Neural cell (in vitro differentiated cells): ENCODE results near the gene GPR146.

ENCODE experiments used
- EP300 ChIP-seq: fragments of 450-650 bp; conservative IDR thresholded peaks from 2 replicates; pipeline ENCODE4 v1.6.1; 2014; ENCODE audit warnings: antibody characterized with exemption, mild to moderate bottlenecking, moderate library complexity; ENCODE audit not compliant: poor library complexity, severe bottlenecking
- MXI1 ChIP-seq: fragments of 450-650 bp; conservative IDR thresholded peaks from 2 replicates; pipeline ENCODE4 v1.6.1; 2014; ENCODE audit warnings: antibody characterized with exemption, mild to moderate bottlenecking; ENCODE audit not compliant: poor library complexity, severe bottlenecking
- POLR2AphosphoS5 ChIP-seq: IDR thresholded peaks from 2 replicates; pipeline ENCODE4 v1.6.1; 2012
- TAF1 ChIP-seq: IDR thresholded peaks from 2 replicates; pipeline ENCODE4 v1.6.1; 2012; ENCODE audit warnings: low read depth
- TF ChIP-seq, protein P1 (sequence below): fragments of 450-650 bp; IDR thresholded peaks from 2 replicates; pipeline ENCODE4 v1.5.1; 2014; ENCODE audit warnings: antibody characterized with exemption, mild to moderate bottlenecking, moderate library complexity; ENCODE audit not compliant: poor library complexity, severe bottlenecking
- TF ChIP-seq, protein P2 (sequence below): IDR thresholded peaks from 2 replicates; pipeline ENCODE4 v1.6.1; 2012; ENCODE audit warnings: borderline replicate concordance

DNA sequence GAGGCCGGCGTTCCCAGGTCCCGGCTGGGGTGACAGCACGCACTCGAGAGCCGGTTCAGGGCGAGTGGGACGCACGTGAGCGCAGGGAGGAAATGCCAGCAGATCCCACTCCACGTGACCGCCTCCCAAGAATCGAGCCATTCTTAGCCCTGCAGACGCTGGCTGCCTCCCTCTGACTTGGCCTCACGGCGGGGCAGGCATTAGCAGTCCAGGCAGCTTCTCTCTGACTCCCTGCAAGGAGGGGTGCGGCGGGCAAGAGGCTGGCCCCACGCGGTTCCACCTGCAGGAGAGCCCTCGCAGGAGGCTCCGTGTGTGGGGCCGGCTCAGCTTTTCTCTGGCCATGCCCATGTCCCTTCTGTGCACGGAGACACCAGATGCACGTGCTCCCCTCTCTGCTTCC, 10.1 kb downstream of the GPR146 start:
- TF ChIP-seq, protein P1, sequence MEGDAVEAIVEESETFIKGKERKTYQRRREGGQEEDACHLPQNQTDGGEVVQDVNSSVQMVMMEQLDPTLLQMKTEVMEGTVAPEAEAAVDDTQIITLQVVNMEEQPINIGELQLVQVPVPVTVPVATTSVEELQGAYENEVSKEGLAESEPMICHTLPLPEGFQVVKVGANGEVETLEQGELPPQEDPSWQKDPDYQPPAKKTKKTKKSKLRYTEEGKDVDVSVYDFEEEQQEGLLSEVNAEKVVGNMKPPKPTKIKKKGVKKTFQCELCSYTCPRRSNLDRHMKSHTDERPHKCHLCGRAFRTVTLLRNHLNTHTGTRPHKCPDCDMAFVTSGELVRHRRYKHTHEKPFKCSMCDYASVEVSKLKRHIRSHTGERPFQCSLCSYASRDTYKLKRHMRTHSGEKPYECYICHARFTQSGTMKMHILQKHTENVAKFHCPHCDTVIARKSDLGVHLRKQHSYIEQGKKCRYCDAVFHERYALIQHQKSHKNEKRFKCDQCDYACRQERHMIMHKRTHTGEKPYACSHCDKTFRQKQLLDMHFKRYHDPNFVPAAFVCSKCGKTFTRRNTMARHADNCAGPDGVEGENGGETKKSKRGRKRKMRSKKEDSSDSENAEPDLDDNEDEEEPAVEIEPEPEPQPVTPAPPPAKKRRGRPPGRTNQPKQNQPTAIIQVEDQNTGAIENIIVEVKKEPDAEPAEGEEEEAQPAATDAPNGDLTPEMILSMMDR = no peak
- TF ChIP-seq TAF1 (no peak), MXI1 (no peak), EP300 (no peak), POLR2AphosphoS5 (no peak)
- TF ChIP-seq, protein P2, sequence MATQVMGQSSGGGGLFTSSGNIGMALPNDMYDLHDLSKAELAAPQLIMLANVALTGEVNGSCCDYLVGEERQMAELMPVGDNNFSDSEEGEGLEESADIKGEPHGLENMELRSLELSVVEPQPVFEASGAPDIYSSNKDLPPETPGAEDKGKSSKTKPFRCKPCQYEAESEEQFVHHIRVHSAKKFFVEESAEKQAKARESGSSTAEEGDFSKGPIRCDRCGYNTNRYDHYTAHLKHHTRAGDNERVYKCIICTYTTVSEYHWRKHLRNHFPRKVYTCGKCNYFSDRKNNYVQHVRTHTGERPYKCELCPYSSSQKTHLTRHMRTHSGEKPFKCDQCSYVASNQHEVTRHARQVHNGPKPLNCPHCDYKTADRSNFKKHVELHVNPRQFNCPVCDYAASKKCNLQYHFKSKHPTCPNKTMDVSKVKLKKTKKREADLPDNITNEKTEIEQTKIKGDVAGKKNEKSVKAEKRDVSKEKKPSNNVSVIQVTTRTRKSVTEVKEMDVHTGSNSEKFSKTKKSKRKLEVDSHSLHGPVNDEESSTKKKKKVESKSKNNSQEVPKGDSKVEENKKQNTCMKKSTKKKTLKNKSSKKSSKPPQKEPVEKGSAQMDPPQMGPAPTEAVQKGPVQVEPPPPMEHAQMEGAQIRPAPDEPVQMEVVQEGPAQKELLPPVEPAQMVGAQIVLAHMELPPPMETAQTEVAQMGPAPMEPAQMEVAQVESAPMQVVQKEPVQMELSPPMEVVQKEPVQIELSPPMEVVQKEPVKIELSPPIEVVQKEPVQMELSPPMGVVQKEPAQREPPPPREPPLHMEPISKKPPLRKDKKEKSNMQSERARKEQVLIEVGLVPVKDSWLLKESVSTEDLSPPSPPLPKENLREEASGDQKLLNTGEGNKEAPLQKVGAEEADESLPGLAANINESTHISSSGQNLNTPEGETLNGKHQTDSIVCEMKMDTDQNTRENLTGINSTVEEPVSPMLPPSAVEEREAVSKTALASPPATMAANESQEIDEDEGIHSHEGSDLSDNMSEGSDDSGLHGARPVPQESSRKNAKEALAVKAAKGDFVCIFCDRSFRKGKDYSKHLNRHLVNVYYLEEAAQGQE = no peak
